ENCODE results near the gene ANTKMT. TPM values are rescaled to one million over a fixed set of nuclear protein-coding genes. Genes with fewer than 3 reads are reported as not detected.

The ANTKMT gene
- total and polyA plus RNA-seq, 2 of the 4 experiments (the other 2 are of a cell fraction), result 7.3 to 16.2 TPM

DNA sequence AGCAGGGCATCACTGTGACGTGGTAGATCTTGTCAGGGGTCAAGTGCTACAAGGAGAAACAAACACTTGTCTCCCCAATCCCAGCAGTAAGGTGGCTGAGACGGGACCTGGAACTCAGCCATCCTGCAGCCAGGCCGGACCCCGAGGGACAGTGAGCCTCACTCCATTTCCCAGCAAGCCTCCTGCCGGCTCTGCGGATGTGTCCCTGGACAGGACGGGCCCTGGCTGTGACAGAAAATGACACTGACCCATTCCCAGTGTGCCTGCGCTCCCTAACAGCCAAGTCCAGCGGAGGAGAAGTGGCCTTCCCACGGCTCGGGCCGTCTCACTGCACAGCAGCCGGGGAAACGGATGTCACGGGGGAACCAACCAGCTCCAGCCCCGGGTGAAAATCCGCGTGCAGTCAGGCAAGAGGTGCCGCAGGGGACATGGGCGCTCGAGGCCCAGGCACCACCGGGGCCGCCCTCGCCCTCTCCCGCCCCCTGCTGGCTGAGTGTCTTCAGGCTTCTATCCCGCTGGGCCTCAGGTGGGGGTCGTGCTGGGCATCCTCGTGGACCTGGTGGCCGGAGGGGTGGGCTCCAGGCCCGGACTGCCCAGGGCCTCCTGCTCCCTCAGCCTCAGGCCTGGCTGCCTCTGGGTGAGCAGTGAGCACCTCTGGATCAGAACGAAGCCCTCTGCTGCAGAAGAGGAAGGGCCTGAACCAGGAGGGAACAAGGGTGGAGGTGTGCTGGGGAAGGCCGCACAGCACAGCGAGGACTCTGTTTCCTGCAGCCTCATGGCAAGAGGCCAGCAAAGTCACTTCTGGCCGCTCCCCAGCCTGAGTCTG lies 12.6 kb downstream of the ANTKMT start:
- Histone ChIP-seq H3K4ac (ENCODE audit: low read depth, low read length) (no peak overlapping the region), H2BK120ac (ENCODE audit: low read depth, low read length) (no peak overlapping the region), H2BK5ac (ENCODE audit: low read depth, low read length, poor library complexity, severe bottlenecking) (no peak overlapping the region), H3K27ac (ENCODE audit: insufficient read depth, low read length) (no peak overlapping the region), H3K79me1 (ENCODE audit: low read depth in 1 of 2, low read length in 2 of 2) (peaks cover 0 to 4% of the 10 kb centered on the region in 2 experiments; a peak in 1 of 4 replicates), H3K9me3 (ENCODE audit: control insufficient read depth, insufficient read depth, low read length) (no peaks in the 10 kb centered on the region), H3K9me1 (ENCODE audit: insufficient read depth, low read length) (no peaks in the 10 kb centered on the region), H4K91ac (ENCODE audit: insufficient read depth, low read depth, low read length) (no peak overlapping the region), H2AK5ac (ENCODE audit: low read depth, low read length) (no peak overlapping the region), H3K4me3 (ENCODE audit: insufficient read depth, low read depth, low read length) (no peak overlapping the region), H3K18ac (ENCODE audit: low read depth, low read length) (no peak overlapping the region), H3K9ac (ENCODE audit: low read depth, low read length) (no peak overlapping the region), H4K5ac (ENCODE audit: low read depth, low read length) (no peak overlapping the region), H3K4me1 (ENCODE audit: control insufficient read depth, insufficient read depth, low read length) (peaks cover under 1% of the 10 kb centered on the region), H3K23ac (ENCODE audit: low read depth, low read length) (no peak overlapping the region), H3K14ac (replicated peaks; ENCODE audit: low read depth, low read length) (no peak overlapping the region), H3K27me3 (ENCODE audit: control insufficient read depth, insufficient read depth, low read length) (no peaks in the 10 kb centered on the region), H2BK15ac (ENCODE audit: low read depth, low read length) (no peak overlapping the region), H4K20me1 (ENCODE audit: insufficient read depth, low read length) (peaks cover under 1% of the 10 kb centered on the region; the same call in 1 of the 2 replicates), H3K36me3 (ENCODE audit: control insufficient read depth, insufficient read depth, low read length) (peaks cover 49% of the 10 kb centered on the region), H3K56ac (ENCODE audit: extremely low read depth, insufficient read depth, low read length) (no peak overlapping the region), H2AK9ac (replicated peaks; ENCODE audit: low read depth, low read length, poor library complexity) (peak overlapping the region; percentile 65), H3K4me2 (ENCODE audit: low read depth, low read length) (no peak overlapping the region), H2BK20ac (ENCODE audit: low read depth, low read length) (no peak overlapping the region), H4K8ac (ENCODE audit: low read depth in 2 of 2, low read length in 2 of 2) (no peak overlapping the region), H2AFZ (replicated peaks; ENCODE audit: low read length, poor library complexity) (no peak overlapping the region)
- TF ChIP-seq RFX5 (IDR thresholded peaks at IDR 0.05; ENCODE audit: low read depth, low read length), result no peak
- TF ChIP-seq, protein P1, sequence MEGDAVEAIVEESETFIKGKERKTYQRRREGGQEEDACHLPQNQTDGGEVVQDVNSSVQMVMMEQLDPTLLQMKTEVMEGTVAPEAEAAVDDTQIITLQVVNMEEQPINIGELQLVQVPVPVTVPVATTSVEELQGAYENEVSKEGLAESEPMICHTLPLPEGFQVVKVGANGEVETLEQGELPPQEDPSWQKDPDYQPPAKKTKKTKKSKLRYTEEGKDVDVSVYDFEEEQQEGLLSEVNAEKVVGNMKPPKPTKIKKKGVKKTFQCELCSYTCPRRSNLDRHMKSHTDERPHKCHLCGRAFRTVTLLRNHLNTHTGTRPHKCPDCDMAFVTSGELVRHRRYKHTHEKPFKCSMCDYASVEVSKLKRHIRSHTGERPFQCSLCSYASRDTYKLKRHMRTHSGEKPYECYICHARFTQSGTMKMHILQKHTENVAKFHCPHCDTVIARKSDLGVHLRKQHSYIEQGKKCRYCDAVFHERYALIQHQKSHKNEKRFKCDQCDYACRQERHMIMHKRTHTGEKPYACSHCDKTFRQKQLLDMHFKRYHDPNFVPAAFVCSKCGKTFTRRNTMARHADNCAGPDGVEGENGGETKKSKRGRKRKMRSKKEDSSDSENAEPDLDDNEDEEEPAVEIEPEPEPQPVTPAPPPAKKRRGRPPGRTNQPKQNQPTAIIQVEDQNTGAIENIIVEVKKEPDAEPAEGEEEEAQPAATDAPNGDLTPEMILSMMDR (conservative IDR thresholded peaks at IDR 0.05; ENCODE audit: low read depth, low read length), result 0 out of 2 replicates have a peak, but pooled peaks have one; percentile 20
- dilution Hi-C loops (cut with HindIII; ENCODE audit: low sequenced_read_pairs, unreplicated experiment), result no loop called here
- ChIA-PET POLR2A (ENCODE audit: unreplicated experiment) (no interaction called here), CTCF (no interaction called here)
- 84% methylated on average over 11 of the region's 34 CpGs; no CpG with 5 or more reads in 1 of the 2 experiments for WGBS, 2 experiments (ENCODE audit: extremely low coverage in 2 of 2, insufficient read length in 1 of 2)
- intact Hi-C loops (cut with micrococcal nuclease), result no loop called here
- no peak for ATAC-seq (ENCODE audit: low read depth)
- BruUV-seq (replicated peaks), result no TSS peak
- no peak for DNase-seq
- in situ Hi-C loops (cut with MboI; ENCODE audit: low sequenced_read_pairs), result no loop called here

Data from IMR-90 (cell line).